ENCODE results near the gene CABP1. TPM values are rescaled to one million over a fixed set of nuclear protein-coding genes. Genes with fewer than 3 reads are reported as not detected.
"Not testable (repeated sequence)": the region's sequence is repeated elsewhere in the genome, so short reads cannot be mapped to it uniquely, and the experiment has no call there.

The CABP1 gene
- total RNA-seq, 2 experiments from 2014 or later: not detected

DNA sequence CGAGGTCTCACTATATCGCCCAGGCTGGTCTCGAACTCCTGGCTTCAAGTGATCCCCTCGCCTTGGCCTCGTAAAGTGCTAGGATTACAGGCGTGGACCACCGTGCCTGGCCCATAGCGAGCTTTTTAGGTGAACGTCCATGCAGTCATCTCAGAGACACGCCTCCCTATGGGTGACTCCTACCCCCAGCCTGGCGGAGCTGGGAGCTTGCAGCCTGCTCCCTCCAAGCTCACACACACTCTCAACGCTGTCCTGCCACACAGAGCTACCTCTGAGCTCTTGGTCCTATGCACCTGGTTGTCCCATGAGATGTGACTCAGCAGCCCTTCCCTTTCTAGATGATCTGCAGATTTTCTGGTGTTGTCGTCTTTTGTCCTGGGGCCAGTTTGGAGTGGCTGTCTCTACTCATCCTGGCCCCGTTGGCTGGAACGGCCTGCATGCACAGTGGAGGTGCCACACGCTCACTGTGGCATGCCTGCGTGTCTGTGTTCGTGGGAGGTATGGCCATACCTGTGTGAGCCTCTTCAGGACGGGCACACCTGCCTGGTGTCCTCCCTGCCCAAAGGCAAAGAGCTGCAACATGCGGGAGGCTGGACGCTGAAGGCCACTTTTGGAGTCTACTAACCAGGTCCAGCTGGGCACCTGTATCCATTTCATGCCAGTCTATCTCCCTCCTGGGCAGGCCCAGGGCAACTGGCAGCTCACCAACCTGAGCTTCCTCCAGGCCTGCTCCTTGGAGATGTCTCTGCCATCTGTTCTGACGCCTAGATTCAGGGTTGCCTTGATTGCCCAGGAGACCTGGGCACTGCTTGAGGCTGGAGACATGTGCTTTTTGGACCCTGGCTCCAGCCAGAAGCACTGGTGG is 18.1 kb downstream of the CABP1 start:
- no peaks in the 10 kb centered on the region for H3K36me3 Mint-ChIP-seq (ENCODE audit: low read depth)

DNA sequence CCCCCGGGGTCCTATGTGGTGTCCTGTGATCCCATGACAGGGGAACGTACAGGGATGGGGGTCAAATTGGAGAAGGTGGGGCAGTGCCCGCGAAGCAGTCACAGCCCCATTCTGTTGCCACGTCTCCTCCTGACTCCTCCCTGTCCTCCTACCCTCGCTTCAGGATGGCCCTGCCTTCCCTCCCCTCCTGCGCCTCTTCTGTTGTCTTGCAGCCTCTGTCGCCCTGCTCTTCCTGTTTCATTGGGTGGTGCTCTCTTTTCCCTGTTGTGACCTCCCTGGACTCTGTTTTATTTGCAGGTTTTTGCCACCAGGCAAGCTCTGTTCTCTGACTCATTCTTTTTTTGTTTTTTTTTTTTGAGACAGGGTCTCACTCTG is 18.7 kb downstream of the CABP1 start:
- Mint-ChIP-seq H3K4me1 (ENCODE audit: low read depth) (no peaks in the 10 kb centered on the region), H3K27me3 (ENCODE audit: low read depth) (no peaks in the 10 kb centered on the region), H3K27ac (no peak overlapping the region), H3K4me3 (no peak overlapping the region), H3K36me3 (ENCODE audit: low read depth) (no peaks in the 10 kb centered on the region), H3K9me3 (no peaks in the 10 kb centered on the region)
- intact Hi-C loops (cut with micrococcal nuclease): no loop called here
- DNase-seq: no peak
- CTCF ChIA-PET: interaction anchor here (6.0 kb wide), 1 partner anchor 11 kb away, joined by 55 read pairs; no protein-coding TSS in a partner anchor

More for the DNA sequence above, 18.1 kb downstream of the CABP1 start:
- Mint-ChIP-seq H3K27ac (no peak overlapping the region), H3K4me1 (ENCODE audit: low read depth) (no peaks in the 10 kb centered on the region), H3K9me3 (no peaks in the 10 kb centered on the region), H3K4me3 (no peak overlapping the region), H3K27me3 (ENCODE audit: low read depth) (no peaks in the 10 kb centered on the region)
- intact Hi-C loops (cut with micrococcal nuclease): no loop called here
- CTCF ChIA-PET: interaction anchor here (0.5 to 6.0 kb wide), 3 partner anchors 11 to 448 kb away, joined by 3 to 55 read pairs (median 3); no protein-coding TSS in a partner anchor
- no peak for DNase-seq

DNA sequence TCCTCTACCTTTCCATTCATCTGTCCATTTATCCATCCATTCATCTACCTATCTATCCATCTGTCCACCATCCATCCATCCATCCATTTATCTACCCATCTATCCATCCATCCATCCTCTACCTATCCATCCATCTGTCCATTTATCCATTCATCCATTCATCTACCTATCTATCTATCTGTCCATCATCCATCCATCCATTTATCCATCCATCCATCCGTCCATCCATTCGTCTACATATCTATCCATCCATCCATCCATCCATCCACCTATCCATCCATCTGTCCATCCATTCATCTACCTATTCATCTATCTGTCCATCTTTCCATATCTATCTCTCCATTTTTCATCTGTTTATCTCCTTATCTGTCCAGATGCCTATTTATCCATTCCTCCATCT is 21.0 kb downstream of the CABP1 start:
- DNase-seq: no peak
- Mint-ChIP-seq H3K4me3 (no peak overlapping the region), H3K4me1 (ENCODE audit: low read depth) (no peaks in the 10 kb centered on the region), H3K27me3 (ENCODE audit: low read depth) (no peaks in the 10 kb centered on the region), H3K36me3 (ENCODE audit: low read depth) (no peaks in the 10 kb centered on the region), H3K27ac (no peak overlapping the region), H3K9me3 (no peaks in the 10 kb centered on the region)
- intact Hi-C loops (cut with micrococcal nuclease): no loop called here
- CTCF ChIA-PET: interaction anchor here (1.1 kb wide), 1 partner anchor 79 kb away, joined by 3 read pairs; no protein-coding TSS in a partner anchor

DNA sequence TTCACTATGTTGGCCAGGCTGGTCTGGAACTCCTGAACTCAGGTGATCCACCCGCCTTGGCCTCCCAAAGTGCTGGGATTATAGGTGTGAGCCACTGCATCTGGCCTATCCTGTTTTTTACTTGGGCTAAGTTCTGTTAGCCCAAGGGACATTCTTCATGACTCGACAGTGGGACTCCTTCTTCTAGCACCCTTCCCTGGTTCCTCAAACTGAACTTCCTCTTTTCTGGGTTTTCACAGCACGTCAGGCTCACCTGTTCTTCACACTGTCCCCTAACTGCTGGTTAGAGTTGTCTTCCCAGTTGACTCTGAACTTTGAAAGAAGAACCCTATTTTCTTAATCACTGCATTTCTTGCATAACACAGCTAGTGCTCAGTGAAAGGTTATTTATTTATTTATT is 22.5 kb downstream of the CABP1 start:
- H3K27ac Mint-ChIP-seq: no peak overlapping the region
- DNase-seq: no peak
- CTCF ChIA-PET: no interaction called here
- no peaks in the 10 kb centered on the region for H3K36me3 Mint-ChIP-seq (ENCODE audit: low read depth)
- H3K4me1 Mint-ChIP-seq (ENCODE audit: low read depth): no peaks in the 10 kb centered on the region
- H3K27me3 Mint-ChIP-seq (ENCODE audit: low read depth): no peaks in the 10 kb centered on the region
- H3K4me3 Mint-ChIP-seq: no peak overlapping the region
- intact Hi-C loops (cut with micrococcal nuclease): no loop called here
- no peaks in the 10 kb centered on the region for H3K9me3 Mint-ChIP-seq

DNA sequence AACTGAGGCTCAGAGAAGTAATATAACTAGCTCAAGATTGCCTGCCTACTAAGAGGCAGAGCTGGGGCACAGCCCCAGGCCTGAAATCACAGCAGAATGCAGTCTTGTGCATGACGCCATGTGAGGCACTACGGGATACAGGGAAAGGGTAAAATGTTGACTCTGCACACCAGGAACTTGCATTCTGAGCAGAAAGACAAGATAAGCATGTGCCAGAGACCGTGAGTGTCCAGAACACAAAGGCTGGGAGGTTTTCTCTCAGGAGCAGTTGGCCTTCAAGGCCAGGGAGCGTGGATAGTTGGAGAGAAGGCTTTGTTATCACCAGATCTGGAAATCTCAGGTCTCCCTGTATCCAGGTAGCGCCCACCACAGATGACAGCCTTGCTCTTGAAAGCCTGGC is 23.3 kb downstream of the CABP1 start:
- H3K27me3 Mint-ChIP-seq (ENCODE audit: low read depth): no peaks in the 10 kb centered on the region
- intact Hi-C loops (cut with micrococcal nuclease): no loop called here

DNA sequence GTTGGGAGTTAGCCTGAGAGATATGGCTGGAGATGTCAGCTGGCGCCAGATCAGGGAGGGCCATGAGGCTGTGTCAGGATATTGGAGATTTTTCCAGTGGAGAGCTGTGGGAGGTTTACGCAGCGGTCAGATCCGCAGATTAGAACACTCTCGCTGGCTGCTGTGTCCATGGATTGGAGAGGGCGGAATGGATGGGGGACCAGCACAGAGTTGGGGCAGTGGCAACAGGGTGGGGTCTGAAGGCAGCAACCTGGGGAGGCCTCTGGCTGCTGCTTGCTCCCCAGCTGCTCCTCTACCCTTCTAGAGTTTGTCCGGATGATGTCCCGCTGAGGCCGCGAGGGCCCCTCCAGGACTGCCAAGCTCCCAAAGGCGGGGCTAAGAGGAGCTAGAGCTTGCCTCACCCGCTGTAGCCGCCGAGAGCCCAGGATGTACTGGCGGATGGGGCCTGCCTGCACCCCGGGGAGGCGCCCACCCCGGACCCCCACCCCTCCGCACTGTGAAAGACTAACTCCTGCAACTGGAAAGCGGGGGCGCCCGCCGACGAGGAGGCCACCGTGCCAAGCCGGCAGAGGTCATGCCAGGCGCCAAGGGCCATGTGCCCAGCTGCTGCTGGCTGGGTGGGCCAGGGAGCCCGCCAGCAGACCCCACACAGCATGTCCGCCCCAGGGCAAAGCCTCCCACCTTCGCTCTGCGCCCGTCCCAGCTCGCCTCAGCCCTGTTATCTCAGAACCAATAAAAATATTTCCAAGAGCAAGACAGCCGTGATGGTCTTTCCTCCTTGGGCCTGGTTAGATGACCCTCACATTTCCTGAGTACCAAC is 26.4 kb downstream of the CABP1 start:
- intact Hi-C loops (cut with micrococcal nuclease): no loop called here
- CTCF ChIA-PET: interaction anchor here (1.2 to 1.3 kb wide), 2 partner anchors 17 to 304 kb away, joined by 3 to 4 read pairs; no protein-coding TSS in a partner anchor
- Mint-ChIP-seq H3K36me3 (ENCODE audit: low read depth) (no peaks in the 10 kb centered on the region), H3K27me3 (ENCODE audit: low read depth) (no peaks in the 10 kb centered on the region), H3K4me1 (ENCODE audit: low read depth) (no peaks in the 10 kb centered on the region), H3K4me3 (no peak overlapping the region), H3K27ac (no peak overlapping the region), H3K9me3 (no peaks in the 10 kb centered on the region)
- DNase-seq: no peak

More for the DNA sequence above, 23.3 kb downstream of the CABP1 start:
- no peaks in the 10 kb centered on the region for H3K9me3 Mint-ChIP-seq
- CTCF ChIA-PET: interaction anchor here (1.3 to 2.1 kb wide), 2 partner anchors 14 to 16 kb away, joined by 4 to 12 read pairs; no protein-coding TSS in a partner anchor
- H3K36me3 Mint-ChIP-seq (ENCODE audit: low read depth): no peaks in the 10 kb centered on the region
- no peak for DNase-seq
- H3K27ac Mint-ChIP-seq: no peak overlapping the region
- H3K4me3 Mint-ChIP-seq: no peak overlapping the region
- H3K4me1 Mint-ChIP-seq (ENCODE audit: low read depth): no peaks in the 10 kb centered on the region

DNA sequence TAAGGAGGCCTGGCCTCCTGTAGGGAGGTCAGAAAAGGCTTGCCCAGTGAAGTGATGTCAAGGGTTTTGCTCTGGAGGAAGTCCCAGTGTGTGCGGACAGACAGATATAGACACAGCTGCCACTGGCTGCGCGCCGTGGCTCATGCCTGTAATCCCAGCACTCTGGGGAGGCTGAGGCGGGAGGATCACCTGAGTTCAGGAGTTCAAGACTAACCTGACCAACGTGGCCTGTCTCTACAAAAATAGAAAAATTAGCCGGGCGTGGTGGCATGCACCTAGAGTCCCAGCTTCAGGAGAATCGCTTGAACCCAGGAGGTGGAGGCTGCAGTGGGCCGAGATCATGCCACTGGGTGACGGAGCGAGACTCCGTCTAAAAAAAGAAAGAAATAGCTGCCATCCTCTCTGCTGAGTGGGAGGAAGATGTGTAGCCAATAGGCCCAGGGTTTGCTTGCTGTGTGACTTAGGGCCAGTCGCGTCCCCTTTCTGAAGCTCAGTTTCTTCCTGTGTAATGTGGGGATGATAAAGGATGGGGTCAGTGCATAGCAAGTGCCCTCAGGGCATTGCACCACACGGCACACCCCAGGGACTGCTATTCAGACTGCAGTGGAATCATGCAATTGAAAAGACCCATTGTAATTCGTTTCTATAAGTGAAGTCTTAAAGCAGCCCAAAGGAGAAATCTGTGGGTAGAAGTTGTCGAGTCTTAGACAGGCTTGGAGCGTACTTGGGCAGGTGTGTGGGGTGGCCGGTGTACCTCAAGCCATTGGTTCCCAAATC is 27.9 kb downstream of the CABP1 start:
- CTCF ChIA-PET: interaction anchor here (0.6 to 1.7 kb wide), 3 partner anchors 19 to 64 kb away, joined by 3 to 5 read pairs (median 5); no protein-coding TSS in a partner anchor

DNA sequence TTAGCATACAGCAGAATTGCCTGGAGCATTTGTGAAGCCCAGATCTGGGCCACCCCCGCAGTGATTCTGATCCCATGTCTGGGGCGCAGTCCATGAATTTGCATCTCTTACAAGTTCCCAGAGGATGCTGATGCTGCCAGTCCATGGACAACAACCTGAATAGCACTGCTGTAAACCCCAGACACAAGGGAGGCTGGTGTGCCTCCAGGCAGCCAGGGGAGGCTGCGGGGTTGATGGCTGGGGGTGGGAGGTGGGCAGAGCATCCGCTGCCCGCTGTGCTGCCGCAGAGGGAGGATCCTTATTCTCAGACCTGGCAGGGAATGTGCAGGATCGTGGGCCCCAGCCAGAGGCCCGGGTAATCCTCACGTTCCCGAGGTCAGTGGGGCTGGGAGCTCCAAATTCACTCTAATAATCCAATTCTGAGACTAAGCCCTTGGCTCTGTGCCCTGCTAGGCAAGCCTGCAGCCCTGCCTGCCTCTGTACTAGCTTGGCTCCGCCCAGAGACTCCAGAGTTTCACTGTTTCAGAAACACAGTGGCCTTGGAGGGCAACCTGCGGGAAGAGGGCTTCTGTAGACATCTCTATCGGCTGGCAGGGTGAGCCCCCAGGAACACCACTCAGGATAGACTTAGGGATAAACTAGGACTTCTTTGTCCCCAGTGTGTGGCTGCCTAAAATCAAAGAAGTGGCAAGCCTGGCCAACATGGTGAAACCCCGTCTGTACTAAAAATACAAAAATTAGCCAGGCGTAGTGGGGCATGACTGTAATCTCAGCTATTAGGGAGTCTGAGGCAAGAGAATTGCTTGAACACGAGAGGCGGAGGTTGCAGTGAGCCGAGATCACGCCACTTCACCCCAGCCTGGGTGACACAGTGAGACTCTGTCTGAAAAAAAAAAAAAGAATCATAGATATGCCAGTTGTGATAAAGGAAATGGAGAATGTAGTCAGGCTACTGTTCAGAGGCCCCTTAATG is 28.7 kb downstream of the CABP1 start:
- no peaks in the 10 kb centered on the region for H3K4me1 Mint-ChIP-seq (ENCODE audit: low read depth)
- H3K27ac Mint-ChIP-seq: no peak overlapping the region
- intact Hi-C loops (cut with micrococcal nuclease): no loop called here
- H3K27me3 Mint-ChIP-seq (ENCODE audit: low read depth): no peaks in the 10 kb centered on the region
- DNase-seq: no peak
- H3K9me3 Mint-ChIP-seq: no peaks in the 10 kb centered on the region
- no peak overlapping the region for H3K4me3 Mint-ChIP-seq
- no peaks in the 10 kb centered on the region for H3K36me3 Mint-ChIP-seq (ENCODE audit: low read depth)
- CTCF ChIA-PET: interaction anchor here (0.6 to 1.7 kb wide), 3 partner anchors 20 to 239 kb away, joined by 5 to 9 read pairs (median 5); no protein-coding TSS in a partner anchor

More for the DNA sequence above, 27.9 kb downstream of the CABP1 start:
- Mint-ChIP-seq H3K4me3 (no peak overlapping the region), H3K36me3 (ENCODE audit: low read depth) (no peaks in the 10 kb centered on the region), H3K9me3 (no peaks in the 10 kb centered on the region), H3K4me1 (ENCODE audit: low read depth) (no peaks in the 10 kb centered on the region), H3K27ac (no peak overlapping the region), H3K27me3 (ENCODE audit: low read depth) (no peaks in the 10 kb centered on the region)
- intact Hi-C loops (cut with micrococcal nuclease): no loop called here
- DNase-seq: no peak

DNA sequence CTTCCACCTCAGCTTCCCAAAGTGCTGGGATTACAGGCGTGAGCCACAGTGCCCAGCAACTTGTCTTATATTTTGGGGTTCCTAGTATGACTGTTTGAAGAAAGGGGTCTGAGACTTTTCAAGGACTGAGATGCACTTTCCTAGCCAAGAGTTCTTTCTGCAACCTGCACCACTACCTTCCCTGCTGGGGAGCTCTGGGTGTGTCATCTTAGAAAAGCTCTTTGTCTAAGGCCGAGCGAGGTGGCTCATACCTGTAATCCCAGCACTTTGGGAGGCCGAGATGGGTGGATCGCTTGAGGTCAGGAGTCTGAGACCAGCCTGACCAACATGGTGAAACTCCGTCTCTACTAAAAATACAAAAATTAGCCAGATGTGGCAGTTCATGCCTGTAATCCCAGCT is 29.8 kb downstream of the CABP1 start:
- H3K4me1 Mint-ChIP-seq (ENCODE audit: low read depth); H3K27me3 Mint-ChIP-seq (ENCODE audit: low read depth); H3K36me3 Mint-ChIP-seq (ENCODE audit: low read depth); H3K9me3 Mint-ChIP-seq; H3K4me3 Mint-ChIP-seq; DNase-seq; intact Hi-C loops (cut with micrococcal nuclease); H3K27ac Mint-ChIP-seq: not testable (repeated sequence)
- CTCF ChIA-PET: interaction anchor here (0.7 to 0.9 kb wide), 2 partner anchors 240 to 391 kb away, joined by 3 to 9 read pairs; no protein-coding TSS in a partner anchor

DNA sequence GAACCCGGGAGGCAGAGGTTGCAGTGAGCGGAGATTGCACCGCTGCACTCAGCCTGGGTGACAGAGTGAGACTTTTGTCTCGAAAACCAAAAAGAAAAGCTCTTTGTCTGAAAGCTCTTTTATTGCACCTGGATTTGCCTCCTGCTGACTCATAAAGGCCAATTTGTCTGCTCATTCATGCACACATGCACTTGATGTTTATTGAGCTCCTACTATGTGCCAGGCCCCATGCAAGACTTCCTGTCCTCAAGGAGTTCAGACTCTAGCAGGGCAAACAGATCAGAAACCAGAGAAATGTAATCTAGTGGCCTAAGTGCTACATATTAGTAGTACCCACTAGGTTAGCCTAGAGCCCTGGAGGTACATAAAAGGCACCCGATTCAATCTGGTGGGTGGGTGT is 30.2 kb downstream of the CABP1 start:
- intact Hi-C loops (cut with micrococcal nuclease): no loop called here
- no peak for DNase-seq
- H3K9me3 Mint-ChIP-seq: no peaks in the 10 kb centered on the region
- H3K4me1 Mint-ChIP-seq (ENCODE audit: low read depth): no peaks in the 10 kb centered on the region
- H3K36me3 Mint-ChIP-seq (ENCODE audit: low read depth): no peaks in the 10 kb centered on the region
- no peaks in the 10 kb centered on the region for H3K27me3 Mint-ChIP-seq (ENCODE audit: low read depth)
- no peak overlapping the region for H3K4me3 Mint-ChIP-seq
- no peak overlapping the region for H3K27ac Mint-ChIP-seq
- CTCF ChIA-PET: no interaction called here

DNA sequence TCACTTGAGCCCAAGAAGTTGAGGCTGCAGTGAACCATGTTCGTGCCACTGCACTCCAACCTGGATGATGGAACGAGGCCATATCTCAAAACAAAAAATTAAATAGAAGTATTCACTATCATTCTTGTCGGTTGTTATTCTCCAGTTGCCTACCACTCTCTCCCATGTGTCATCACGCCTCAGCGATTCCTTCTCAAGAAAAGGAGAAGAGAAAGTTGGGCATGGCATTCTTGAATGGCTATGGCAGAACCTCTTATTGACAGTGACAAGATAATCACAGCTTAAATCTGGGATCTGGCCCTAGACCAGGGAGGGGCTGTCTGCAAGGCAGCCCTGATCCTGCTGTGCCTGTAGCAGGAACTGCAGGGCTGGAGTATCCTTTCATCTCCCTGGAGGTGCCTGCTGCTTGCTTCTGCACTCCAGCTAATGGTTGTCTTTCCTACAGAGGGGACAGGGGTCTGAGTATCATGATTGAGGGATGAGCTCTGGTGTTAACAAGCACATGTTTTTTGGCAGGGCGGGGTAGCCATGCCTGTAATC is 33.7 kb downstream of the CABP1 start:
- no peak for DNase-seq
- no peak overlapping the region for H3K27ac Mint-ChIP-seq
- H3K9me3 Mint-ChIP-seq: no peaks in the 10 kb centered on the region
- intact Hi-C loops (cut with micrococcal nuclease): no loop called here
- CTCF ChIA-PET: interaction anchor here (1.5 kb wide), 1 partner anchor 91 kb away, joined by 7 read pairs; no protein-coding TSS in a partner anchor
- H3K4me3 Mint-ChIP-seq: no peak overlapping the region
- H3K36me3 Mint-ChIP-seq (ENCODE audit: low read depth): no peaks in the 10 kb centered on the region
- no peaks in the 10 kb centered on the region for H3K27me3 Mint-ChIP-seq (ENCODE audit: low read depth)
- peaks cover 4% of the 10 kb centered on the region for H3K4me1 Mint-ChIP-seq (ENCODE audit: low read depth)
